Measurements from ENCODE around the gene ATF6B.
"Not testable (repeated sequence)": the region's sequence is repeated elsewhere in the genome, so short reads cannot be mapped to it uniquely, and the experiment has no call there.

The ATF6B gene

GRCh38 chr6:32154514-32155161 lies 26.6 kb upstream of the ATF6B start:
- peak in 1 of 2 donors; percentile 48 for DNase-seq (ENCODE audit: low read depth in 2 of 2, low spot score in 1 of 2)

DNA sequence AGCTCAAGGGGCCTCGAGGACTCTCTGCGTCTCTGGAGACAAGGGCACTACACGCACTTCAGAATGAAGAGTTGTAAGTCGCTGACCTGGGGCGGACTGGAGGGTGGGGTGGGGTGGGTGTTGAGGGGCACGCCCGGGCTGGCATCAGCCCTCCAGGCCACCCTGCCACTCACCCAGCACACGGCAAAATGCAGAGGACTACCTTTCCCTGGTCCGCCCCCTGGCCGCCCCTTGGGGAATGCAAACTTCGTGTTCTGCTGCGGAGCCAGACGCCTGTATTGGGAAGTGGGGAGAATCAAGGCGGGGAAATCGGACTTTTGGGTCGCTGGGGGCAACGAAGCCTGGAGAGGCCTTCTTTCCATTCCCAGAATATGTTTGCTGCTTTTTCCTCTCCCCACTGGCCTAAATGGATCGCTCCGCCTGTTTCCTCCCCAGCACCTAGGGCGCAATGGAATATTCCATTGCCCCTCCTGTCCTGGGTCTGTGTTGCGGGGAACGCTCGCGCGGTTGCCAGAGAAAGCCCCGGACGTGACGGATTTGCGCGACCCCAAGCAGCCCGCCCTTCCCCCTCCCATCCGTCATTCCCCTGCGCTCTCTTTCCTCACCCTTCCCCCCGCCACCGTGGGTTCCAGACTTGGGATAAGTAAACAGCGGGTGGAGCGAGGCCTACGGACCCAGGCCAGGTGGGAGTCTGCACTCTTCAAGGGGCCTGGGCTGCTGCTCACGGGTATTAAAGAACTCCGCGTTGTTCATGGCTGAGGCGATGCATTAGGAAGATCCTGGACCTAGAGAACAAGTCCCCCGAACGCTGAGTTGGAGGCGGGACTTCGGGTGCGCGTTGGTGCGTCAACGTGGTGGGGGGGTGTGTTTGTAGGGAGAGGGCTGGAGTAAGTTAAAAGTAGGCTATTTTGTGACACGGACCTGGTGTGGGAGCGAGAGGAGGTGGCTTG lies 25.8 kb upstream of the ATF6B start, which contains the start of gene PPT2:
TSS of gene PPT2 (plus strand) at position 578 of the 950 bp plus-strand sequence. CDS start 454 bp downstream, outside the sequence.
- DNase-seq (ENCODE audit: low read depth in 2 of 2, low spot score in 1 of 2), result peak; percentile 39 to 69

- DNase-seq (ENCODE audit: low read depth in 2 of 2, low spot score in 1 of 2), result no peak
These were observed 24.9 kb upstream of the ATF6B start for GRCh38 chr6:32152769-32153563.

- DNase-seq (ENCODE audit: low read depth in 2 of 2, low spot score in 1 of 2), result no peak
These were observed 24.1 kb upstream of the ATF6B start, which contains the start of gene PRRT1 for GRCh38 chr6:32151863-32152768. Gene PRRT1 (minus strand): TSS chr6:32151939. CDS start chr6:32151827, 112 bp downstream.

DNA sequence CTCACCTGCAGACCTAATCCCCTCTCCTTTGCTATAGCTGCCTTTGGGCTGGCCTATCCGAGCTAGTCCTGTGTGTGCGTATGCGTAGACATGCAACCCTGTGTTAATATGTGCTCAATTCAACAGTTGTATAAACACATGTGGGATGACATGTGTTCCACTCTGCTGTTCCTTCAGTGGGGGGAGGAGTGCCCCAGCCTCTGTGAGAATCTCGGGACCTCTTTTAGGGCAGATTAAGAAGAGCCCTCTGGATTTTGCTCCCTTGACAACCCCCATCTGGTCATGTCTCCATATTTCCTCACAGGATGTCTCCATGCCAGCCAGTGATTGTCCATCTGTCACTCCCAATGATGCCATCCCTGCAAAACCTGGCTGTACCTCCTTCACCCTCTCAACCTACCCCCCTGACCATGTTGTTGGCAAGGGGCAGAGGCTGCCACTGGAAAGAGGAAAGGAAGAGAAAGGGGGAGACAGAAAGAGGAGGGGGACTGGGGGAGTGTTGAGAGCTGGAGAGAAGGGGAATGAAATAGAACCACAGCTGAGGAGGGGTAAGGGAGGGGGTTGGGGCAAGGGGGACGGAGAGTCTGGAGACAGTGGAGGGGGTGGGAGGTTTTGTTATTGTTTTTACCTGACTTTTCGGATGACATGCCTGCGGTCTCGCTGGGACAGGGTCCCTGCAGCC lies 23.3 kb upstream of the ATF6B start:
- no peak for DNase-seq (ENCODE audit: low read depth in 2 of 2, low spot score in 1 of 2)

DNA sequence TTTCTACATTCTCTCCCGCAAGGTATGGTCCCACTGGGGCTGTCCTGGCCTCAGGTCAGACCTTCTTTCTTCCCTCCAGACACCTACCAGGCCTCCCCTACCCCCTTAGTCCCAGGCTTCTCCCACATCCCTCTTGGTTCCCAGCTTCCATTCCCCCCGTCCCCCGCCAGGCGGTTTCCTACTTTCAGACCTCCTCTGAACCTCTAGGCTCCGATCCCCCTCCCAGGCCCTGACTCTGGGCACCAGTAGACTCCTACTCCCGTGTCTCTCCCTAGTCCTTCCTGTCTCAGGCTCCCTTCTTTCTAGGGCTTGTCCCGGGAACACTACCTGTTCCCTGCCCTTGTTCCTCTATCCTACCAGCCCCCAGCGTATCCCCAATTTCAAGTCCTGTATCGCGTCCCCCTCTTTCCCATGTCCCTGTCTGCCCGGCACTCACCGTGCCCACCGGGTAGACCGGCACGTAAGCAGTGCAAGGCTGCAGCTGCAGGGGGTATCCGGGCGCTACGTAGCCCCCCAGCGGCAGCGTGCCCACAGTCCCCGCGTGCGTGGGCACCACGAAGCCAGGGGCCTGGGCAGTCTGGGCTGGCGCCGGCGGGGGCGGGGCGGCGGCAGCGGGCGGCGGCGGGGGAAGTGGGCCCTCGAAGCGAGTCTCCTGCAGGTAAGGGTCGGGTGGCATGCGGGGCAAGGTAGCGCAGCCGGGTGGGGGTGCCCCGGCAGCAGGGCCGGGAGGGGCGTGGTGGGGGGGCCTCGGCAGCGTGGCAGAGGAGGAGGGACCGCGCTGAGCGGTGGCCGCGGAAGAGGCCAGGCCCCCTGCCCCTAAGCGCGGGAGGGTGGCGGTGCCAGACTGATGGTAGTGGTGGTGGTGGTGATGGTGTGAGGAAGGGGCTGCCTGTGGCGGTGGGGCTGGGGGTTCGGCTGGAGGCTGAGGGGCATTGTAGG lies 22.2 kb upstream of the ATF6B start:
- no peak for DNase-seq (ENCODE audit: low read depth in 2 of 2, low spot score in 1 of 2)

DNA sequence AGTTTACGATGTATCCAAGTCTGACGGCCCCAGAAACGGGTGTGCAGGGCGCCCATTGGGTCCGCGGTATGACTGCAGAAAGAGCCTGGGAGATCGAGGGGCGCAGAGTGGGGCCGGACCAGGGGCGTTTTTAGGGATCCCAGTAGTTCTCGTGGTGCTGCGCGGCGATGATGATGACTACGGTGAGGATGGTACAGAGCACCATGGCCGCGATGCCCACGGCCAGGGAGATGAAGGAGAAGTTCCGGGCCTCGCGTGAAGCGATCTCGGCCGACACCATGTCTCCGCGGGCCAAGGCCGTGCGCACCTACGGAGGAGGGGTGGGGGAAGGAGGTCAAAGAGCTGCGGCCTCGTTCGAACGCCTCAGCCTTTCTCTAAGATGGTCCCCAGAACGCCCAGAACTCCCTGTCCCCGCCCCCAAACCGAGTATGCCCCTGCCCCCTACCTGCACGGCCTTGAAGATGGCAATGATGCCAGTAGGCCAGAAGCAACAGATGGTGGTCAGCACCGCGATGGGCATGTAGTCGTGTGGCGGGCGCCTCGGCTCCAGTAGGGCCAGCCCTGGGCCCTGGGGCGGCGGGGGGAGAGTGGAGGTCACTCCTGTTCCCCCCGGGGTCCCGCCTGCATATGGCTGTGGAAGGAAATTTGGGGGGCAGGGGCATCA lies 21.2 kb upstream of the ATF6B start:
- no peak for DNase-seq (ENCODE audit: low read depth in 2 of 2, low spot score in 1 of 2)

- DNase-seq (ENCODE audit: low read depth in 2 of 2, low spot score in 1 of 2), result peak in 1 of 2 donors; percentile 36
These were observed 20.4 kb upstream of the ATF6B start for GRCh38 chr6:32148289-32149091.

- no peak for DNase-seq (ENCODE audit: low read depth in 2 of 2, low spot score in 1 of 2)
These were observed 19.5 kb upstream of the ATF6B start for GRCh38 chr6:32147401-32148132.

GRCh38 chr6:32146687-32147086 lies 18.6 kb upstream of the ATF6B start:
- no peak for DNase-seq (ENCODE audit: low read depth in 2 of 2, low spot score in 1 of 2)

- no peak for DNase-seq (ENCODE audit: low read depth in 2 of 2, low spot score in 1 of 2)
These were observed 18.2 kb upstream of the ATF6B start for GRCh38 chr6:32146287-32146686.

DNA sequence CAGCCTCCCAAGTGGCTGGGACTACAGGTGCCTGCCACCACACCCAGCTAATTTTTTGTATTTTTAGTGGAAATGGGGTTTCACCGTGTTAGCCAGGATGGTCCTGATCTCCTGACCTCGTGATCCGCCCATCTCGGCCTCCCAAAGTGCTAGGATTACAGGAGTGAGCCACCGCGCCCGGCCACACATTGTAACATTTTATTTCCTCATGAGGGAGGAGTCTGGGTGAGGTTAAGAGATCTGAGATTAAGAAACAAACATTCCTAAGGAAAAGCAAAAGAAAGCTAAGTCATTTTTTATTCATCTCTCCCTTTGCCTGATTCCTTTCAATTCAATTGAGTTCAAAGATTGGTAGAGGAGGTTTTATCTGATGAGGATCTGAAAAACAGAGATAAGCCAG lies 16.2 kb upstream of the ATF6B start:
- not testable (repeated sequence) for DNase-seq (ENCODE audit: low read depth in 2 of 2, low spot score in 1 of 2)

GRCh38 chr6:32140420-32141046 lies 12.5 kb upstream of the ATF6B start:
- no peak for DNase-seq (ENCODE audit: low read depth in 2 of 2, low spot score in 1 of 2)

DNA sequence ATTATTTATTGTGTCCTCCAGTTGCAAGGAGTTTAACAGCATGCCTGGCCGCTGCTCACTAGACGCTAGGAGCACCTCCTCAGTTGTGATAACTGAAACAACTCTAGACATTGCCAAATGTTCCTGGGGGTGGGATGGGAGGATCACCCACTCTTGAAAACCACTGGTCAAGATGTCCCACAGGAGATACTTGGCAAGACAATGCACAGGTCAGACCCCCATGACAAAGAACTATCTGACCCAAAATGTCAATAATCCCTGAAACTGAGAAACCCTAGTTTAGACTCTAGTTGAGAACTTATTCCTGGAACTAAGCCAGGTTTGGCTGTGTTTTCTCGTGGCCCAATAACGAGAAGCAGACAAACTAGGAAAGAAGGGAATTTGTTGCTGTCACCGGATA lies 11.5 kb upstream of the ATF6B start:
- DNase-seq (ENCODE audit: low read depth in 2 of 2, low spot score in 1 of 2), result no peak

- no peak for DNase-seq (ENCODE audit: low read depth in 2 of 2, low spot score in 1 of 2)
These were observed 9.4 kb upstream of the ATF6B start for GRCh38 chr6:32137454-32137853.

DNA sequence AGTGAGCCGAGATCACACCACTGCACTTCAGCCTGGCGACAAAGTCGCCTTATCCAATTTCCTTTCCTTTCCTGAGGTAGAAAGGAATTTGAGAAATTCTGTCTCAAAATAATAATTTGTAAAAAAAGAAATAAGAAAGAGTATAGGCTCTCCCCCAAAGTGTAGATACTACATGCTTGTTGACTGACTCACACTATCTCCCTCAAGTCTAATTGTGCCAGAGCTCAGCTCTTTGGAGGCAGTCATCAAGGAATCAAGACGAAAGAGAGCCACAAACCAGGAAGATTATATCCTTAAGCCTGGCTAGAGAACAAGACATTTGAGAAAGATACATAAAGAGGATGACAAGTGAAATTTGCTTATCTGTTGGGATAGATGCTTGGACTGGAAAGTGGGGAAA lies 5.7 kb upstream of the ATF6B start:
- DNase-seq (ENCODE audit: low read depth in 2 of 2, low spot score in 1 of 2), result no peak

Measured in stimulated activated CD8-positive, alpha-beta memory T cell treated with anti-CD3 and anti-CD28 coated beads, Interleukin-4, amount 100 ng/mL, for 1 hour (primary cell).